Lung (tissue), 12 donors: ENCODE results near the gene AGAP6. TPM values are rescaled to one million over a fixed set of nuclear protein-coding genes. Genes with fewer than 3 reads are reported as not detected.
"Not testable (repeated sequence)": the region's sequence is repeated elsewhere in the genome, so short reads cannot be mapped to it uniquely, and the experiment has no call there.

Source experiments
- ATAC-seq: fragments of 200-7000 bp; cut with Tn5 transposase; one replicate; pipeline ENCODE4 v1.9.1; 2020; ENCODE audit warnings: moderate number of reproducible peaks; ENCODE audit not compliant: insufficient read depth, low FRiP score
- DNase-seq, 3 donors: peaks; one replicate each; pipeline ENCODE4 v3.0.0-alpha.2; 2013 to 2017
- H3K27ac ChIP-seq, 2 donors: one replicate each; pipeline ENCODE4 v1.5.1; 2013; ENCODE audit warnings: mild to moderate bottlenecking in 2 of 2, moderate library complexity in 2 of 2, control low read depth in 1 of 2, inconsistent platforms in 1 of 2, low read depth in 1 of 2, low read length in 1 of 2
- H3K27me3 ChIP-seq, 3 donors: one replicate each; pipeline ENCODE4 v1.5.1; 2013; ENCODE audit warnings: low read length in 2 of 3; ENCODE audit not compliant: control insufficient read depth in 3 of 3, insufficient read depth in 3 of 3
- H3K36me3 ChIP-seq, 4 donors: one replicate each; pipeline ENCODE4 v1.5.1; 2013; ENCODE audit warnings: low read length in 4 of 4, mild to moderate bottlenecking in 1 of 4, moderate library complexity in 1 of 4; ENCODE audit not compliant: control insufficient read depth in 4 of 4, insufficient read depth in 4 of 4
- H3K4me1 ChIP-seq, 5 donors: one replicate each; pipeline ENCODE4 v1.5.1; 2013; ENCODE audit warnings: low read length in 5 of 5, mild to moderate bottlenecking in 2 of 5, moderate library complexity in 1 of 5; ENCODE audit not compliant: control insufficient read depth in 5 of 5, insufficient read depth in 5 of 5
- H3K4me3 ChIP-seq: one replicate; pipeline ENCODE4 v1.5.1; 2013; ENCODE audit warnings: mild to moderate bottlenecking, control low read depth, moderate library complexity
- H3K9ac ChIP-seq, 2 donors: one replicate each; pipeline ENCODE4 v1.5.1; 2013; ENCODE audit warnings: low read length in 2 of 2, control low read depth in 1 of 2; ENCODE audit not compliant: insufficient read depth in 1 of 2
- H3K9me3 ChIP-seq, 4 donors: one replicate each; pipeline ENCODE4 v1.5.1; 2013; ENCODE audit warnings: low read length in 3 of 4, mild to moderate bottlenecking in 1 of 4, moderate library complexity in 1 of 4; ENCODE audit not compliant: control insufficient read depth in 4 of 4, insufficient read depth in 3 of 4
- CTCF ChIP-seq: IDR thresholded peaks from 2 replicates; pipeline ENCODE4 v1.5.1; 2012; ENCODE audit warnings: mild to moderate bottlenecking; ENCODE audit errors: control extremely low read depth, extremely low read depth
- WGBS, 2 donors: extraction: QIAGEN DNeasy Blood & Tissue Kit; methylation state at CpG; one replicate each; pipeline ENCODE4 v1.1.7; 2013; 5-methylcytosine and 5-hydroxymethylcytosine counted together
- polyA plus RNA-seq, 2 donors: library from polyadenylated mRNA; stranded (reverse); fragments of 200-250 nt; gene quantifications; one replicate each; pipeline ENCODE4 v1.2.1, GENCODE V29; 2013
- total RNA-seq, 2 donors: library from RNA; depleted of rRNA in 1 of 2; stranded (reverse); fragments of >200 nt in 1 of 2; gene quantifications; one replicate each; pipeline ENCODE4 v1.2.1, GENCODE V29; 2014 to 2021
- donor health status: control.
- donor health status: control.
- donor health status: Bipolar disorder and iron deficiency.
- donor health status: healthy.
- donor health status: DM: yes; HTN: yes; CAD: no.

Gene AGAP6
- total and polyA plus RNA-seq, 4 donors: 7.7 to 22.0 (median 11.7) TPM

GRCh38 chr10:50044941-50045664 lies 56.9 kb downstream of the AGAP6 start:
- Histone ChIP-seq H3K9ac (no peak overlapping the region), H3K27ac (no peak overlapping the region), H3K4me3 (no peak overlapping the region), H3K4me1 (no peaks in the 10 kb centered on the region), H3K9me3 (no peaks in the 10 kb centered on the region), H3K36me3 (no peaks in the 10 kb centered on the region), H3K27me3 (no peaks in the 10 kb centered on the region)
- ATAC-seq (no peak), DNase-seq (no peak)
- TF ChIP-seq CTCF: no peak
- 61 to 87% methylated on average over 5 of the region's 5 CpGs for WGBS, 2 donors

- H3K27ac ChIP-seq, H3K27me3 ChIP-seq, ATAC-seq, H3K9me3 ChIP-seq, DNase-seq, H3K4me3 ChIP-seq, H3K9ac ChIP-seq, H3K36me3 ChIP-seq, H3K4me1 ChIP-seq: not testable (repeated sequence)
- WGBS, 2 donors: 76 to 95% methylated on average over 9 of the region's 9 CpGs
Measured at GRCh38 chr10:50046457-50046856, 58.3 kb downstream of the AGAP6 start.

GRCh38 chr10:50047594-50047993 lies 59.4 kb downstream of the AGAP6 start:
- H3K27me3 ChIP-seq, ATAC-seq, H3K27ac ChIP-seq, H3K9me3 ChIP-seq, H3K9ac ChIP-seq, H3K4me3 ChIP-seq, H3K4me1 ChIP-seq, DNase-seq, H3K36me3 ChIP-seq: not testable (repeated sequence)
- 56 to 67% methylated on average over 4 to 5 of the region's 5 CpGs for WGBS, 2 donors

- not testable (repeated sequence) for H3K36me3 ChIP-seq, H3K9me3 ChIP-seq, H3K27ac ChIP-seq, H3K9ac ChIP-seq, H3K4me1 ChIP-seq, ATAC-seq, H3K27me3 ChIP-seq, H3K4me3 ChIP-seq
- 54 to 68% methylated on average over 3 of the region's 3 CpGs for WGBS, 2 donors
- peak in 1 of 3 donors; percentile 4 for DNase-seq
Measured at GRCh38 chr10:50051995-50052660, 63.9 kb downstream of the AGAP6 start.

GRCh38 chr10:50052778-50053376 lies 64.7 kb downstream of the AGAP6 start:
- DNase-seq, H3K27ac ChIP-seq, H3K4me1 ChIP-seq, H3K9ac ChIP-seq, H3K9me3 ChIP-seq, ATAC-seq, H3K4me3 ChIP-seq, H3K36me3 ChIP-seq, H3K27me3 ChIP-seq: not testable (repeated sequence)
- 32 to 42% methylated on average over 6 of the region's 6 CpGs for WGBS, 2 donors

- peak overlapping the region in 1 of 2 donors; percentile 29 for H3K27ac ChIP-seq
- H3K27me3 ChIP-seq, H3K36me3 ChIP-seq, DNase-seq, ATAC-seq, H3K9ac ChIP-seq, H3K9me3 ChIP-seq, H3K4me3 ChIP-seq, H3K4me1 ChIP-seq: not testable (repeated sequence)
- WGBS, 2 donors: 65 to 85% methylated on average over 5 of the region's 5 CpGs
Measured at GRCh38 chr10:50055494-50056292, 67.5 kb downstream of the AGAP6 start.

GRCh38 chr10:50056654-50057053 lies 68.4 kb downstream of the AGAP6 start:
- not testable (repeated sequence) for DNase-seq, ATAC-seq, H3K27ac ChIP-seq, H3K9me3 ChIP-seq, H3K9ac ChIP-seq, H3K4me1 ChIP-seq, H3K27me3 ChIP-seq, H3K36me3 ChIP-seq, H3K4me3 ChIP-seq
- WGBS, 2 donors: 87 to 93% methylated on average over 8 of the region's 8 CpGs
